Suprapubic skin (tissue), 4 donors: ENCODE results near the gene PIAS1.

Source experiments
- POLR2A ChIP-seq, 2 donors: fragments of 450-650 bp; IDR thresholded peaks; one replicate each; pipeline ENCODE4 v1.6.1; 2017; ENCODE audit warnings: antibody characterized with exemption in 2 of 2, mild to moderate bottlenecking in 2 of 2, moderate library complexity in 2 of 2
- POLR2AphosphoS5 ChIP-seq, 3 donors: sonication (generic); formaldehyde crosslinking; IDR thresholded peaks; one replicate each; pipeline ENCODE4 v1.6.1; 2017; ENCODE audit warnings: antibody characterized with exemption in 3 of 3
- TF ChIP-seq, protein P1 (sequence below), 2 donors: fragments of 200-600 bp in 1 of 2; fragments of 450-650 bp in 1 of 2; sonication (generic) in 1 of 2; IDR thresholded peaks; one replicate each; pipeline ENCODE4 v1.5.1; 2016 to 2019; ENCODE audit warnings: antibody characterized with exemption in 2 of 2, mild to moderate bottlenecking in 1 of 2, moderate library complexity in 1 of 2

DNA sequence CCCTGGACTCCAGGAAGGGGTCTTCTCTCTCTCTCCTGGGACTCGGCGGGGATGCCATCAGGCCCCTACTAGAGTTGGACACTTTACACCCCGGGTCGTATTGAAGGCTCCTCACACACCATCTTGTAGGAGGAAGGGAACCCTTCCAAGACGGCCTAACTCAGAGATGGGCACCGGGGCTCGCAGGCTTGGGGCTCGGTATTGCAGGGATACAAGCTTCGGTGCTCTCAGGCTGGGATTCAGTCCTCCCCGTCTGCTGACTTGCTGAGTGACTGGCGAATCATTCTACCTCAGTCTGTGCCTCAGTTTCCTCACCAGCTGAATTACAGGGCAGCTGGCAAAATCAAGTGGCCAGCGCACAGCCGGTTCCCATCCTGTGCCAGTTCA is 151.4 kb downstream of the PIAS1 start:
- TF ChIP-seq, protein P1, sequence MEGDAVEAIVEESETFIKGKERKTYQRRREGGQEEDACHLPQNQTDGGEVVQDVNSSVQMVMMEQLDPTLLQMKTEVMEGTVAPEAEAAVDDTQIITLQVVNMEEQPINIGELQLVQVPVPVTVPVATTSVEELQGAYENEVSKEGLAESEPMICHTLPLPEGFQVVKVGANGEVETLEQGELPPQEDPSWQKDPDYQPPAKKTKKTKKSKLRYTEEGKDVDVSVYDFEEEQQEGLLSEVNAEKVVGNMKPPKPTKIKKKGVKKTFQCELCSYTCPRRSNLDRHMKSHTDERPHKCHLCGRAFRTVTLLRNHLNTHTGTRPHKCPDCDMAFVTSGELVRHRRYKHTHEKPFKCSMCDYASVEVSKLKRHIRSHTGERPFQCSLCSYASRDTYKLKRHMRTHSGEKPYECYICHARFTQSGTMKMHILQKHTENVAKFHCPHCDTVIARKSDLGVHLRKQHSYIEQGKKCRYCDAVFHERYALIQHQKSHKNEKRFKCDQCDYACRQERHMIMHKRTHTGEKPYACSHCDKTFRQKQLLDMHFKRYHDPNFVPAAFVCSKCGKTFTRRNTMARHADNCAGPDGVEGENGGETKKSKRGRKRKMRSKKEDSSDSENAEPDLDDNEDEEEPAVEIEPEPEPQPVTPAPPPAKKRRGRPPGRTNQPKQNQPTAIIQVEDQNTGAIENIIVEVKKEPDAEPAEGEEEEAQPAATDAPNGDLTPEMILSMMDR (IDR thresholded peaks at IDR 0.05): no peak
- TF ChIP-seq POLR2A (IDR thresholded peaks at IDR 0.05): no peak
- TF ChIP-seq POLR2AphosphoS5 (IDR thresholded peaks at IDR 0.05): no peak
